OCI-M2 (cell line): Measurements from ENCODE around the gene CHRND.
"Not testable (repeated sequence)": the region's sequence is repeated elsewhere in the genome, so short reads cannot be mapped to it uniquely, and the experiment has no call there.

Experiments
- DNase-seq: peaks from one replicate; lab custom pipeline; 2025; ENCODE audit not compliant: unreplicated experiment; lab: John Stamatoyannopoulos, UW

Gene CHRND

DNA sequence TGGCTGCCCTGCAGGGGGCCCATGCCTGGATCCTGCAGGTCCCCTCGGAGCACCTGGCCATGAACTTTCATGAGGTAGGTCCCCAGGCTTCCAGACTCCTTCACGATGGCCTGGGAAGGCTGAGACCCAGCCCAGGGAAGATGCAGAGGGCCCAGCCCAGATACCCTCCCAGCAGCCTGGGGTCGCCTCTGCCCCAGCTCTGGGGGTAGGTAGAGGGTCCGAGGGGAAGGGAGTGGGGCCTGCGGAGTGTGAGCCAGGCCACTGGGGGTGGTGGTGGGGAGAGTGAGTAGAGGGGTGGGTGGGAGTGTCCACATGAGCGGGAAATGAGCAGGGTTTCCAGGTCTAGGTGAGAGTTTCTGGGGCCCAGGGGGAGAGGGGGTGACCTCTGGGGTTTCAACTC is 1.2 kb upstream of the CHRND start:
- no peak for DNase-seq

DNA sequence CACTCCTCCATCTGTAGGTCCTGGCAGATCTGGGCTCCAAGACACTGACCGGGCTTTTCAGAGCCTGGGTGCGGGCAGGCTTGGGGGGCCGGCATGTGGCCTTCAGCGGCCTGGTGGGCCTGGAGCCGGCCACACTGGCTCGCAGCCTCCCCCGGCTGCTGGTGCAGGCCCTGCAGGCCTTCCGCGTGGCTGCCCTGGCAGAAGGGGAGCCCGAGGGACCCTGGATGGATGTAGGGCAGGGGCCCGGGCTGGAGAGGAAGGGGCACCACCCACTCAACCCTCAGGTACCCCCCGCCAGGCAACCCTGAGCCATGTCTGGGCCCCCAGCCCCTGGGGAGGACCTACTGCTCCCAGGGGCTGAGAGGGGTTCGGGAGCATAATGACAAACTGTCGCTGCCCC is 761 bp upstream of the CHRND start:
- no peak for DNase-seq

DNA sequence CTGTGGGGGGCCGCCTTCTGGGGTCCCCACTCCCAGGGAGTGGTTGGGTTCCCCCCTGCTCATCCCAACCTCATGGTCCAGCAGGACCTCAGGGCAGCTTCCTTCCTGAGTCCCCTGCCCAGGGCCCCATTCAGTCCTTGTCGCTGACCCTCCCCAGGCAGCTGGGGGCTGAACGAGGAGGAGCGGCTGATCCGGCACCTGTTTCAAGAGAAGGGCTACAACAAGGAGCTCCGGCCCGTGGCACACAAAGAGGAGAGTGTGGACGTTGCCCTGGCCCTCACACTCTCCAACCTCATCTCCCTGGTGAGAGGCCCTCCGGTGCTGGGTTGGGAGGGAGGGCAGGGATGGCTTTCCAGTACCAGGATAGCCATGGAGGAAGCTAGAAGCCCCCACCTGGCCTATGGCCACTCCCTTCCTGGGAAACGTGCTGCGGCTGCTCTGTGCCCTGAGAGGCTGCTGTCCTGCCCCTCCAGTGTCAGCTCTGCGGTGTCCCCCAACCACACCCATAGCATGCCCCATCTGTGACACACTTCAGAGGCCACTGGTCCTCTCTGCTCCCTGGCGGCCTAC is 497 bp downstream of the CHRND start:
- DNase-seq = no peak

DNA sequence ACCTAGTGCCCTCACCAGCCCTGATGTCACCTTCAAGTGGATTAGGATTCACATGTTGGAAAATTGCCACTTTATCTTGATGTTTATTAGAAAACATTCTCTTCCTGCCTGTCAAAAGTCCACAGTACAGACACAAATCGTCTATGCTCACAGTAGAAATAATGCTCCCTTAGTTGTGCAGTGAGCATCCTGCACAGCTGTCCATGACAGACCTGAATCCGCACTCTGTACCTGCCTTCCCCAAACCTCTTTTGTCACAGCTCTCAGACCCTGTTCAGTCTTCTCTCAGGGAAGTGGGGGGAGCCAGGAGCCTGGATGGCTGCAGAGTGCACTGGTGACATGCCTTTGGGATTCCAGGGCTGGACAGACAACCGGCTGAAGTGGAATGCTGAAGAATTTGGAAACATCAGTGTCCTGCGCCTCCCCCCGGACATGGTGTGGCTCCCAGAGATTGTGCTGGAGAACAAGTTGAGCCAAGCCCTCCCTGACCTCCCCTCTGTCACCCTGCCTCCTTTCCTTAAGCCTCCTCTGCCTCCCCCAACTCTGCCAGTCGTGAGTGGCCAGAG is 2.0 kb downstream of the CHRND start:
- DNase-seq = no peak

DNA sequence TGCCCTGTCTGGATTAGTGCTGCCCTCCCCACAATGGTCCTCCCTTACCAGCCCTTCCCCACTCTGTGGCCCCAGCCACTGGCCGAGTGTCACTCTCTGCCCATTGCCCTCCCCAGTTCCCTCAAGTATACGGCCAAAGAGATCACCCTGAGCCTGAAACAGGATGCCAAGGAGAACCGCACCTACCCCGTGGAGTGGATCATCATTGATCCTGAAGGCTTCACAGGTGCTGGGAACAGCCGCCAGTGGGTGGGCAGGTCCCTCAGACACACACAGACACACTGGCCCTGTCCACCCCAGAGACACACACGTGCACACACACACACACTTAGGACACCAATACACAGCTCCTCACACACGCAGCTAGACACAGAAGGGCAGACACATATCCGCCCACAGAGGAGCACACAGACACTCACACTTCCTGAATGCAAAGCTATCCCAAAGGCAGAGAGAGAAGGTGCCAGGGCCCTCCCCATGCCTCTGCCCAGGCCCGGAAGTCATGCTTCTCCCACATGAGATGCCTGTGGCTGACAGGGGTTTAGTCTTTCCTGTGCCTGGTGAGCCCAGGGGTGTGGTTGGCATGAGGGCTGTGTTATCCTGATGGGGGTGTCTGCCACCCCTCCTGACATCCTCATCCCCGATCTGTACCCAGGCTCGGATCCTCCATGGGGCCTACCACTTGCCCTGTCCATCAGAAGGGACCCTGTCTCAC is 2.9 kb downstream of the CHRND start:
- no peak for DNase-seq

DNA sequence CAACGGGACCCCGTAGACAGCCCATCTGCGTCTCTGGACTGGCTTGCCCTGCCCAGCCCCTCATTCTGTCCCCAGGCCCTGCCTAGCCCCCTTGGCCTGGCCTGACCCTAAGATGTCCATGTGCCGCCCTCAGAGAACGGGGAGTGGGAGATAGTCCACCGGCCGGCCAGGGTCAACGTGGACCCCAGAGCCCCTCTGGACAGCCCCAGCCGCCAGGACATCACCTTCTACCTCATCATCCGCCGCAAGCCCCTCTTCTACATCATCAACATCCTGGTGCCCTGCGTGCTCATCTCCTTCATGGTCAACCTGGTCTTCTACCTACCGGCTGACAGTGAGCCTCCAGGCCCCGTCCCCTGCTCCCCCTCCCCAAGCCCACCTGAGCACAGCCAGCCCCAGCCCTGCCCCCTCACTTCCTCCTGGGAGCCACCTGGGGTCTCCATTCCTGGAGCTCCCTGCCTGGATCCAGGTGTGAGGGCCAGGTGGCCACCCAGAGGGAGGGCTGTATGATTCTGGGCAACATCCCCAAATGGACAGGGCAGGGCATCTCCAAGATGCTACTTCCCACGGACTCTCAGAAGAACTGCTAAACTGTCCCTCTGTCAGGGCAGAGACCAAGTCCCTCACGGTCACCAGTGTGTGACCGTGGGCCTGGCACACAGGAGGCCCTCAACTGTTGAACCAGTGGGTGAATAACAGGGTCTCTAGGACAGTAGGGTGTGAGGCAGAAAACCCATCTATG is 4.0 kb downstream of the CHRND start:
- DNase-seq = no peak

DNA sequence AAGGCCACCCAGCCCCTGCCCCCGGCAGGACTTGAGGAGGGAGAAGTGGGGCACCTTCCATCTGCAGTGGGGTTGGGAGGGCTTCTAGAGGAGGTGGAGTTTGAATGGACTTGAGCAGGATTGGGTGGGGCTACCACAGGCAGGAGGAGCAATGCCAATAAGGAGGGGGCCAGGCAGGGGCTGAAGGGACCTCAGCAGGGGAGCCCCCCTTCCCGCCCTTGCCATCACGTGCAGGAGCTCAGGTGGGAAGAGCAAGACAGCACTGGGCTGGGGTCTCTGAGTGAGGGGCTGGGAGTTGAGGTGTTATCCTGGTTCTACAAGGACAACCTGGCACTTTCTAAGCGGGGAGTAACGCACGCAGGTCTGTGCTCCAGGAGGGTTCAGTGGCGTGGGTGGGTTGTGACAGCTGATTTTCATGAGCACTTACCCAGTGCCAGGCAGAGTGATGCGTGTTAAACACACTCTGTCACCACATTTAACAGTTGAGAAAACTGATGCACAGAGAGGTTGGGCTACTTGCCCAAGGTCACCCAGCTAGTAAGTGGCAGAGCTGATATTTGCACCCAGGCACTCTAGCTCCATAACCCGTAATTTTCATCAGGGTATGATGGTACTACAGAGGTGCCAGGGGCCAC is 4.8 kb downstream of the CHRND start:
- no peak for DNase-seq

DNA sequence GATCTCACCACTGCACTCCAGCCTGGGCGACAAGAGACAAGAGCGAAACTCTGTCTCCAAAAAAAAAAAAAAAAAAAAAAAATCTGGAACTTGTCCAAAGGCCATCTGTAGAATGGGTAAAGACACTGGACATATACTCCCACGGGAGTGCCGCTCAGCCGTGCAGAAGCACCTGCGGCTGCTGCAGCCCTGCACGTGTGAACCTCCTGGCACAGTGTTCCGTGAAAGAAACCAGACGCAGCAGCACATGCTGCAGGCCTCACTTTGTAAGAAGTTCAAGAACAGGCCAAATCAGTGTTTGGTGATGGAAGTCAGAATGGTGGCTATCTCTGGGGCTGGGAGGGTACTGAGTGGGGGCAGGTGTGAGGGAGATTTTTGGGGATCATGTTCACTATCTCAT is 6.5 kb downstream of the CHRND start:
- no peak for DNase-seq

DNA sequence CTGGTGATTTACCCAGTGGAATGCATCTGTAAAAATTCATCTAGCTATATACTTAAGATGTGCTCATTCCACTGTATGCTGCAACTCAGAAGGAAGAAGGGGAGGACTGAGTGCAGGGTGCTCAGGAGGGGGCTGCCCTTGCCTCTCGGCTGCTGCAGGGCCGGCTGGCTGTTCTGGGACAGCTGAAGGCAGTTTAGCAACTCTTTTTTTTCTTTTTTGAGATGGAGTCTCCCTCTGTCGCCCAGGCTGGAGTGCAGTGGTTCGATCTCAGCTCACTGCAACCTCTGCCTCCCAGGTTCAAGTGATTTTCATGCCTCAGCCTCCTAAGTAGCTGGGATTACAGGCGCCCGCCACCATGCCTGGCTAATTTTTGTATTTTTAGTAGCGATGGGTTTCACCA is 6.9 kb downstream of the CHRND start:
- DNase-seq = not testable (repeated sequence)

DNA sequence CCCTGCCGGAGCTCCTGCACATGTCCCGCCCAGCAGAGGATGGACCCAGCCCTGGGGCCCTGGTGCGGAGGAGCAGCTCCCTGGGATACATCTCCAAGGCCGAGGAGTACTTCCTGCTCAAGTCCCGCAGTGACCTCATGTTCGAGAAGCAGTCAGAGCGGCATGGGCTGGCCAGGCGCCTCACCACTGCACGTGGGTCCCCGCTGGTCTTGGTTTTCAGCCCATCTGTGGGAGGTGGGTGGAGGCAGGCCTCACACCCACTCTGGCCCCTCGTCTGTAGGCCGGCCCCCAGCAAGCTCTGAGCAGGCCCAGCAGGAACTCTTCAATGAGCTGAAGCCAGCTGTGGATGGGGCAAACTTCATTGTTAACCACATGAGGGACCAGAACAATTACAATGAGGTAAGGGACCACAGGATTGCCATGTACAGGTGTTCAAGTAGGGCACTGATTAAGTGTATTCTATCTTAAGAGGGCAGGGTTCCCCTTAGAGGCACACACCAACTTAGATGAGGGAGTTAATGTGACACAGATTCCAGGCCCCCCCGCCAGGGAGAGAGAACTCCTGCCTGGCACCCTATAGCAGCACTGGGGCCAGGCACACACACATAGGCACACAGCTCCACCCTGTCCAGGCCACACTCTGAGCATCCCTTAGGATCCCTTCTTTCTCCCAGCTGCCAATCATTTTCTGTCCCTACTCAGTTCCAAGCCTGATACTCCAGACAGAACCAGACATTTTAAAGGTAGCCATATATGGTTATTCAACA is 8.2 kb downstream of the CHRND start:
- DNase-seq = no peak

DNA sequence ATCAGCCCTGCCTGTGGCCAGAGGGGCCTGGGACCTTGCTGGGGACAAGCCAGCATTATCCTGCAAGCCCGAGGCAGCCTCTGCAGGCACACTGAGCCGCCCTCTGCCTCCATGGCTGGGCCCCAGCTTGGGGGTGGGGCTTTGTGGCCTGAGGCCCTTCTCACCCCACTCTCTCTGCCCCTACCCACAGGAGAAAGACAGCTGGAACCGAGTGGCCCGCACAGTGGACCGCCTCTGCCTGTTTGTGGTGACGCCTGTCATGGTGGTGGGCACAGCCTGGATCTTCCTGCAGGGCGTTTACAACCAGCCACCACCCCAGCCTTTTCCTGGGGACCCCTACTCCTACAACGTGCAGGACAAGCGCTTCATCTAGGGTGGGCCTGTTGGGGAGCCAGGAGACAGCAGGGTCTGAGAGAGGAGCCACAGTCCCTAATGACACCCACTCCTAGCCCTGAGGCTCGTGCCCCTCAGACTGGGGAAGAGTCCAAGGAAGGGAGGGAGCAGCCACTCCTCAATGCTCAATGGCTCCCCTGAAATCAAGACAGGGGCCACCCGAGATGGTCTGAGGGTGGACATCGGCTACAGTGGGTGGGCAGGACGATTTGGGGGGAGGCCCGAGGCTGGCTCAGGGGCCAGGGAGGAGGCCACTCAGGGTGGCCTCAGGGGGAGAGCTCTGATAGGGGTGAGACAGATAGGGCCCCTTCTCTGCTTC is 9.1 kb downstream of the CHRND start:
- no peak for DNase-seq

DNA sequence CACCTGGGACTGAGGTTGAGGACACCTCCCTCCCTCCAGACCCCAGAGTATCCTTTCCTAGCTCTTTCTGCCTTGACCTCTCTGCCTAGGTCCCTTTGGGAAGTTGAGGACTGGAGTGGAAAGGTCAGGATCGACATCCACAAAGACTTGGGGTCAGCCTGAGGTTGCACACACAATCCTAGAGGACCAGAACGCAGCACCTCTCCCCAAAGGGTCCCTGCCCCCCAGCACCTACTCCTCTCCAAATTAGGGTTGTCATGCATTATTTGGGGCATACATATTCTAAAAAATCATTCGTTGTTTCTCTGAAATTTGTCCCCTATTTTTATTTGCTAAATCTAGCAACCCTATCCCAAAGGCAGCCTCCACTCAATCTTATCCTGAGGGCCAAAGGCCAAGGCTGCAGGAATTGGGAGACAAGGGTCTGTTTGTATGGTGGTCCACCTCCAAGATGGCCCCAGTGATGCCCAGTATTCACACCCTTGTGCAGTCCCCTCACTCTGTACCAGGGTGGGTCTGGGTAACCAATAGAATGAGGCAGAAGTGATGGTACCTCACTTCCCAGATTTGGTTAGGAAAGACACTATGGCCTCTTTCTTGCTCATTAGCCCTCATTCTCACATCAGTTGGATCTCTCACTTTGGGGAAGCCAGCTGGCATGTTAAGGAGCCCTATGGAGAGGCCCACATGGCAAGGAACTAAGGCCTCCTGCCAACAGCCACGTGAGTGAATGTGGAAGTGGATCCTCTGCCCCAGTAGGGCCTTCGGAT is 10.0 kb downstream of the CHRND start:
- DNase-seq = no peak

DNA sequence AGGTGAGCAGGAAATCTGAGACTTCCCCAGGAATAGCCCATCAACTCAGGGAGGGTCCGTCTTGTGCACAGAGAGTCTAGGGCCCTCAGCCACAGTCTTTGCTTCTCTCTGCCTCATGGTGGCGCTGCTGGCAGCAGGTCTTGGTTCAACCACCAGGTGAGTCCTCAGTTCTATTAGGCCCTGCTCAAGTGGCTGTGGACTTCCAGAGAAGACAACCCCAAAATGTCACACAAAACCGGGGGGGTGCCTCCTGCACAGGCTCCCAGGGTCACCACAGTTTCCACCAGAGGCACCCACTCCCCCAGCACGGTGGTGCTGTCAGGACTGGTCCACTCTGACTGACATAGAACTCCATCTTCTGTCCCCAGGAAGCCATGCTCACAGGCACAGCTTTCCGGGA is 11.1 kb downstream of the CHRND start:
- DNase-seq = no peak

DNA sequence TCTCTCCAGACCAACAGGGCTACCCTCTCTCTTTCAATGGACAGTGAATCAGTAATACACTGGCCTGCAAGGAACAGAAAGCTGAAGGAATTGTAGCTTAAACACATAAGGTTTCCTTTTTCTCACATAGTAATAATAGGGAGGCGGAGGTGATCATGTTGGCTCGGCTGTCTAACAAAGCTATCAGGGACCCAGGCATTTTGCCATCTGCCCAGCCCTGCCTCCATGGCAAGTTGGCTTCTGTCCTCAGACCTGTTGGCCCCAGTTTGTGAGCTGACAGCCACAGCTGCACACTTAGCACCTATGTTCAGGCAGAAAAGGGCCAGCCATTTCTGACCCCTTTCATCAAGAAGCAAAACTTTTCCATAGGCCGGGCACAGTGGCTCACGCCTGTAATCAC is 11.5 kb downstream of the CHRND start:
- DNase-seq = no peak

DNA sequence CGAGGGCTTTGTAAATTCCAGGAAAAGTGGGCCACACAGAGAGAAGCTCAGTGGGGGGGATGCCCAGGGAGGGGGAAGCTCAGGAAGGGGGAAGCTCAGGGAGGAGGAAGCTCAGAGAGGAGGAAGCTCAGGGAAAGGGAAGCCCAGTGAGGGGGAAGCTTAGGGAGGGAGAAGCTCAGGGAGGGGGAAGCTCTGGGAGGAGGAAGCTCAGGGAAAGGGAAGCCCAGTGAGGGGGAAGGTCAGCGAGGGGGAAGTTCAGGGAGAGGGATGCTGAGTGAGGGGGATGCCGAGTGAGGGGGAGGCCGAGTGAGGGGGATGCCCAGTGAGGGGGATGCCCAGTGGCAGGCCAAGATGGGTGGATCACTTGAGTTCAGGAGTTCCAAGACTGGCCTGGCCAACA is 12.7 kb downstream of the CHRND start:
- no peak for DNase-seq

DNA sequence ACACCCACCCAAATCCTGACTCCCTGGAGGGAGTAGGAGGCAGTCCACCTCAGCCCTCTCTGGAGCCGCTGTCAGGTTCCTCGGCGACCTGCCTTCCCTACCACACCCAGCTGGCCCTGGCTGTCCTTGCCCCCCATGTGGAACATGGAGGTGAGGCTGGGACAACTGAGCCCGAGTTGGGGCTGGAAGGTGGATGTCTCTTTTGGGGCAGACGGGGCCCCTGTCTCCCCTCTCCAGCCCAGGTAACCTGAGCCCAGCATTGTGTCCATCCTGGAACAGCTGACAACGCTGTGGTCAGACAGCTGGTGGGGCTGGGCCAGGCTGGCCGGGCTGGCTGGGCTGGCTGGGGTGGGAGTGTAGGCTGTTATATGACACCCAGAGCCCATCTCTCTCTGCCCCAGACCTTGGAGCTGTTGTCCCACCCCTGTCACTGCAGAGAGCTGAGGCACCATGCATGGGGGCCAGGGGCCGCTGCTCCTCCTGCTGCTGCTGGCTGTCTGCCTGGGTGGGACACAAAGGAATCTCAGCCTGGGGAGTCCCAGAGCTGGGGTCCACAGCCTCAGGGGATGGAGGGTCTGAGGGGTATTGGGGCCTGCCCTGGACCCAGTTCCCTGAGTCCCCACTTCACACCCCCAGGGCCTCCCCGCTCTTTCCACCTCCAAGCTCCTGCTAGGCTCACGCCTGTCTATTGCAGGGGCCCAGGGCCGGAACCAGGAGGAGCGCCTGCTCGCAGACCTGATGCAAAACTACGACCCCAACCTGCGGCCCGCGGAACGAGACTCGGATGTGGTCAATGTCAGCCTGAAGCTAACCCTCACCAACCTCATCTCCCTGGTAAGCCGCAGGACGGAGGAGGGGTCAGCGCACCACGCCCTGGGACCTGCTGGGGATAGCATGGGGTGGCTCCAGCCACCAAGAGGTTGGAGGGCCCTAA is 13.6 kb downstream of the CHRND start, which contains the start of gene CHRNG:
TSS of gene CHRNG (plus strand) at position 395 of the 934 bp plus-strand sequence. CDS start at position 451, 56 bp downstream.
- DNase-seq = no peak

DNA sequence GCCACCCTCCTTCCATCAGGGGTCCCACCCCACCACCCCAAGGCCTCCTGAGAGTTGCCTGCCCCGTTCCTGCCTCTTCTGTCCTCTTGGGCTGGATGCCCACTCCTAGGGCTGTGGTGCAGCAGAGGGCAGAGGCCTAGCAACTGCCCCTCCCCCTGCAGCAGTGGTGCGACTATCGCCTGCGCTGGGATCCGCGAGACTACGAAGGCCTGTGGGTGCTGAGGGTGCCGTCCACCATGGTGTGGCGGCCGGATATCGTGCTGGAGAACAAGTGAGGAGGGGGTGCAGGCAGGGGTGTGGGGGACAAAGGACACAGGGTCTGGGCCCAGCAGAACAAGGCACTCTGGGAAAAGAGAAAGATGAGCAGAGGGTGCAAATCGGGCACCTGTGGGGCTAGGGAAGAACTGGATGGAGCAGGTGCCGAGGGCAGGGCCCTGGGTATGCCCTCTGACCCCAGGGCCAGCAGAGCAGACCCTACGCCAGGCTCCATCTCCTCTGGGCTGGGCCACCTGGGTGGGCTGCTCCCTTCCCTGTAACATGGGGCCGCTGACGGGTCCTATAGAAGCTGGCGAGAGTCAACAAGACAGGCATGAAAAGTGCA is 14.6 kb downstream of the CHRND start:
- no peak for DNase-seq
